Stimulated activated memory B cell treated with anti-CD40 and anti-IgM and Interleukin-4, amounts not matched to agents 10 μg/mL and 1 μg/mL and 100 μg/mL, for 72 hours (primary cell): ENCODE results near the gene USP54.

Experiments
- ATAC-seq: fragments of 150-1000 bp; cut with Tn5 transposase; 2 replicates; pipeline ENCODE4 v1.10.0; 2021
- H3K27ac Mint-ChIP-seq: one replicate; pipeline ENCODE4 v1.8.0; 2022; ENCODE audit warnings: mild to moderate bottlenecking, mixed read lengths
- H3K27me3 Mint-ChIP-seq: one replicate; pipeline ENCODE4 v1.8.0; 2022; ENCODE audit warnings: mixed read lengths
- H3K36me3 Mint-ChIP-seq: one replicate; pipeline ENCODE4 v1.8.0; 2022; ENCODE audit warnings: mixed read lengths
- H3K4me1 Mint-ChIP-seq: one replicate; pipeline ENCODE4 v1.8.0; 2022; ENCODE audit warnings: mixed read lengths
- H3K4me3 Mint-ChIP-seq: one replicate; pipeline ENCODE4 v1.8.0; 2022; ENCODE audit warnings: mild to moderate bottlenecking, moderate library complexity, mixed read lengths
- H3K9me3 Mint-ChIP-seq: one replicate; pipeline ENCODE4 v1.8.0; 2022; ENCODE audit warnings: mixed read lengths

Gene USP54

DNA sequence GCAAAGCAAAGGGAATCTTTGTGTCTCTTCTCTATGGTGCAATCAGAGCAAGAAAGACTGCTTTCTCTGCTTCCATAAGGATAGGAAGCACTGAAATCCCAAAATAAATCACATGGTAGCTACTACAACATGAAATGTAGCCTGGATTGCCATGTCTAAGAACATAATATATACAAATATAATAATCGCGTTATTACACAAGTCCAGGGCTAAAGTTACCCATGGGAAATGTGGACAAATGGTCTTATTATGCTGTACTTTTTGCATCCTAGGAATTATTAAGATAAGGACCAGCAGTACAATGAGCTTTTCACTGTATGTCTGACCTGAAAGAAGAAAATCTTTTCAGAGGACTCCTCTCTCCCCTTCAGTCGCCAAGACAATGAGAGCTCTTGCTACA is 71.8 kb downstream of the USP54 start:
- H3K4me1 Mint-ChIP-seq = no peaks in the 10 kb centered on the region
- H3K27me3 Mint-ChIP-seq = no peaks in the 10 kb centered on the region
- H3K9me3 Mint-ChIP-seq = no peaks in the 10 kb centered on the region
- H3K27ac Mint-ChIP-seq = no peak overlapping the region
- H3K36me3 Mint-ChIP-seq = peaks cover 24% of the 10 kb centered on the region
- ATAC-seq = no peak
- H3K4me3 Mint-ChIP-seq = no peak overlapping the region

- H3K9me3 Mint-ChIP-seq = no peaks in the 10 kb centered on the region
- H3K27ac Mint-ChIP-seq = no peak overlapping the region
- H3K36me3 Mint-ChIP-seq = peaks cover 16% of the 10 kb centered on the region
- H3K4me3 Mint-ChIP-seq = no peak overlapping the region
- no peak for ATAC-seq
- no peaks in the 10 kb centered on the region for H3K4me1 Mint-ChIP-seq
- no peaks in the 10 kb centered on the region for H3K27me3 Mint-ChIP-seq
Measured at GRCh38 chr10:73517166-73517888, 73.8 kb downstream of the USP54 start.

- Mint-ChIP-seq H3K27ac (no peak overlapping the region), H3K9me3 (no peaks in the 10 kb centered on the region), H3K4me3 (no peak overlapping the region), H3K27me3 (no peaks in the 10 kb centered on the region), H3K36me3 (peaks cover 3% of the 10 kb centered on the region), H3K4me1 (no peaks in the 10 kb centered on the region)
- ATAC-seq = no peak
Measured at GRCh38 chr10:73512207-73512743, 78.9 kb downstream of the USP54 start.

DNA sequence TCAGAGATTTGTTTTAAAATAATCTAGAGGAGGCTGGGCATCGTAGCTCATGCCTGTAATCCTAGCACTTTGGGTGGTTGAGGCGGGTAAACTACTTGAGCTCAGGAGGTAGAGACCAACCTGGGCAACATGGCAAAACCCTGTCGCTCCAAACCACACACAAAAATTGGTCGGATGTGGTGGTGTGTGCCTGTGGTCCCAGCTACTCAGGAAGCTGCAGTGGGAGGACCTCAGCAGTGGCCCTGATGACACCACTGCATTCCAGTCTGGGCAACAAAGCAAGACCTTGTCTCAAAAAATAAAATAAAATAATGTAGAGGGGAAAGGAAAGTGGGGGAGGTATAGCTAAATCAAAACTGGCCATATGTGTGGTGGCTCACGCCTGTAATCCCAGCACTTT is 81.4 kb downstream of the USP54 start:
- no peaks in the 10 kb centered on the region for H3K4me1 Mint-ChIP-seq
- peaks cover 6% of the 10 kb centered on the region for H3K36me3 Mint-ChIP-seq
- H3K27ac Mint-ChIP-seq = no peak overlapping the region
- H3K9me3 Mint-ChIP-seq = no peaks in the 10 kb centered on the region
- H3K4me3 Mint-ChIP-seq = no peak overlapping the region
- H3K27me3 Mint-ChIP-seq = no peaks in the 10 kb centered on the region
- ATAC-seq = no peak

DNA sequence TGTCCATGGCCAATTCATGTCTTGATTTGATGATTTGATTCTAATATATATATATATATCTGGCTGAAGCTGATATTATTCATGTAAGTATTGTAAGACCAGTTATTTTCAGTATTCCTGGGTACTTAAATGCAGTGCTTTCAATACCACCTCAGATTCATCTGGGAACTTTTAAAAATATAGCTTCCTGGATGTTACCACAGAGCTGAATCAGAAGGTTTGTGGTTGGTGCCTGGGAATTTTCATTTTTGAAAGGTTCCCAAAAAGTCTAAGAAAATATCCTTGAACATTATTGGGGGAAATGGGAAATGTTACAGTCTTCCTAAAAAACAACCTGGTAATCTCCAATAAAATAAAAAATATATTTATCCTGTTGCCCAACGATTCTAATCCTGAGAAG is 84.7 kb downstream of the USP54 start:
- Mint-ChIP-seq H3K4me1 (peaks cover 18% of the 10 kb centered on the region), H3K27ac (no peak overlapping the region), H3K27me3 (no peaks in the 10 kb centered on the region), H3K4me3 (no peak overlapping the region), H3K9me3 (no peaks in the 10 kb centered on the region), H3K36me3 (peaks cover 22% of the 10 kb centered on the region)
- no peak for ATAC-seq

DNA sequence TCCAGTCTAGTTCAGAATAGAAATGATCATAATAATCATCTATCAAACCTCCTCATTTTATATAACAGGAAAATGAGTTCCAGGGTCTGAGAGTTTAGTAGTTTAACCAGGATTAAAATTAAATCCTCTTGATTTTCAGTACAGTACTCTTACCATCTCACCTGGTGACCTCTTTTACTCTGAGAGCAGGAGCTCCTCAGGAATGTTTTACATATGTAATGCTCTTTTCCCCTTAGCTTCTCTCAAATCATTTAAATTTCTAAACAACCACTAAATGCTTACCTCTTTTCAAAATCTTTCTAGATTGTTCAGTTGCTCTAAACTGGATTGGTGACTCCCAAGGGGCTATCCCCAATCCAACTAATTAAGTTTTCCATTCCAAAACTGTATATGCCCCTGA is 85.1 kb downstream of the USP54 start:
- Mint-ChIP-seq H3K4me3 (no peak overlapping the region), H3K4me1 (peaks cover 22% of the 10 kb centered on the region), H3K9me3 (no peaks in the 10 kb centered on the region), H3K27me3 (no peaks in the 10 kb centered on the region), H3K27ac (no peak overlapping the region), H3K36me3 (peaks cover 22% of the 10 kb centered on the region)
- no peak for ATAC-seq

DNA sequence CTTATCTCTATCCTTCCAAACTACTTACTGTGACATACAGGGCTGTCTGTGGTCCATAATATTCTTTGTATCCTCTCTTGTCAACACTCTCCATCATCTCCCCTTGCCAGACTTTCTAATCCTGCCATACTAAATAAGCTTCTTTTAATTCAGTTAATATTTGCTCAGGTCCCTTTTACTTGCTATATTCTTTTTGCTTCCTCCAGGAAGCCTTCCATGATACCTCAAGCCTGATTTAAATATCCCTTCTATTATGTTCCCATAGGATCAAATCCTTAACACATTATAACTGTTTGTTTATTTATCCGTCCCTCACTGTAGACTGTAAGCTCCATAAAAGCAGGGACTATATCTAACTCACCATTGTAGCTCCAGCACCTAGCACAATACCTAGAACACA is 88.1 kb downstream of the USP54 start:
- ATAC-seq = no peak
- Mint-ChIP-seq H3K4me1 (peaks cover 30% of the 10 kb centered on the region), H3K9me3 (no peaks in the 10 kb centered on the region), H3K27ac (peak overlapping the region; percentile 76), H3K4me3 (no peak overlapping the region), H3K27me3 (no peaks in the 10 kb centered on the region), H3K36me3 (peaks cover 22% of the 10 kb centered on the region)

DNA sequence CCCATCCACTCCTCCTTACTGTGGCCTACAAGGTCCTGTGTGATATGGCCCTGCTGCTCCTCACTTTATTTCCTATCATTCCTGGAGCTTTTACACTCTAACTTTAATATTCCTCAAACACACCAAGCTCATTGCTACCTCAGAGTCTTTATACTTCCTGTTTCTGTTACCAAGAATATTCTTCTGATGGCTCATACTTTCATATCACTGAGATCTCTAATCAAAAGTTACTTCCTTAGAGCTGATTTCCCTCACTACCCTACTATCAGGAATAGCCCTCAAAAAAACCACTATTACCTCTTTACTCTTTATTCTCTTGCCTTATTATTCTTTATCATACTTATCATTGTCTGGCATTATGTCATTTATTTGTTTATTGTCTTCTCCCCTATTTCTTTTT is 89.5 kb downstream of the USP54 start:
- Mint-ChIP-seq H3K27me3 (no peaks in the 10 kb centered on the region), H3K36me3 (peaks cover 22% of the 10 kb centered on the region), H3K4me1 (peaks cover 42% of the 10 kb centered on the region), H3K4me3 (peak overlapping the region; percentile 4), H3K9me3 (no peaks in the 10 kb centered on the region), H3K27ac (peak overlapping the region; percentile 76)
- ATAC-seq = peak; percentile 62

DNA sequence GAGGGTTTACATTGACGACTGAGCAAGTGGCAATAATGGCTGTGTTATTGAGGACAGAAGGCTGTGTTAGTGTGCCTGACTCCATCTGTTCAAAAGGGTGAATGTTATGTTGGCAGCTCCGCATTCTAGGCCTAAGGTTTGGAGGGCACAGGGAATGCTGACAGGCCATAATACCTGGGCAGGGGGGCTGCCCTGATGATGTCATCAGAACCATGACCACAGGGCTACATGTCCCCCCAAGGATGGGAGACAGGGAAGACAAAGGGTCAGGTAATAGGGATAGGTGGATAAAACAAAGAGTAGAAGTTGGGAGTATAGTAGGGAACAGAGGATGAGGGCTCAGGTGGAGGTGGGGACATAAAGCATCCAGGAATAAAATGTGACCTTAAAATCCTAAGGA is 93.5 kb downstream of the USP54 start:
- Mint-ChIP-seq H3K4me3 (no peak overlapping the region), H3K27ac (no peak overlapping the region), H3K36me3 (peaks cover 5% of the 10 kb centered on the region), H3K27me3 (no peaks in the 10 kb centered on the region), H3K4me1 (peaks cover 66% of the 10 kb centered on the region), H3K9me3 (no peaks in the 10 kb centered on the region)
- no peak for ATAC-seq

DNA sequence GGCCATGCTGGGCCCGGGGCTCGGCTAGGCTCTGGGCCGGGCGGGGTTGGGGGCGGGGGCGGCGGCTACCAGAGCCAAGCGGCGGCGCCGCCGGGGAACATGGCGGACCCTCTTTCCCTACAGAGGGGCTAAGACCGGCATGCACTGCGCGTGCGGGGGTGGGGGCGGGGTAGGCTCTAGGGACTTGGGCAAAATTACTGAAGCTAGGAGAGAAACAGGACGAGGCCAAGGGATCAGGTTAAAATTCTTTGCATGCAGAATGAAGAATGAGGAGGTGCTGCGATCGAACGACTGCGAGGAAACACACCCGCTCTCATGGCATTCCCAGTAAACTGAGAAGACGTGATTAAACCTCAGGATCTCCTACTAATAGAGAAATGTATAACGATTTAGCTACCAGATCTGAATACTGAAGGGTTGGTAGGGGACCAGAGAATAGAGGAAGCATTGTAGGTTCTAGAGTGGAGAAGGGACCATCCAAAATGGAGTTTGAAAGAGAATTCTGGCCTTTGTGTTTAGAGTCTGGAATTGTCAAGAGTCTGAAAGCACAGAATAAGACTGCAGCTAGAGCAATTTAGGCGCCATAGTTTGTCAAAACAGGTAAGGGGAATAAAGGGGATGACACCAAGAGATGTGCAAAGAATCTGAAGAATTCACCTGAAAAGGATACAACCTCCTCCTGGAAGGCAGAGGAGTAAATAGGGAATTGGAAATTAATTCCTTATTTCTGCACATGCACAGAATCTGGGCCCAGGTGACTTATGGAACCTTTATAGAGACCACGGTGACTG is 95.1 kb downstream of the USP54 start, which contains the start of gene PPP3CB:
Gene PPP3CB (minus strand): TSS at position 141 of the 791 bp plus-strand sequence. CDS start 135 bp downstream, at position 6.
- no peaks in the 10 kb centered on the region for H3K9me3 Mint-ChIP-seq
- H3K27me3 Mint-ChIP-seq = no peaks in the 10 kb centered on the region
- H3K4me3 Mint-ChIP-seq = peak within 1 kb of the TSS; percentile 87
- H3K27ac Mint-ChIP-seq = peak within 1 kb of the TSS; percentile 91
- ATAC-seq = peak; percentile 88
- peaks cover 59% of the 10 kb centered on the region for H3K4me1 Mint-ChIP-seq
- peaks cover 4% of the 10 kb centered on the region for H3K36me3 Mint-ChIP-seq

DNA sequence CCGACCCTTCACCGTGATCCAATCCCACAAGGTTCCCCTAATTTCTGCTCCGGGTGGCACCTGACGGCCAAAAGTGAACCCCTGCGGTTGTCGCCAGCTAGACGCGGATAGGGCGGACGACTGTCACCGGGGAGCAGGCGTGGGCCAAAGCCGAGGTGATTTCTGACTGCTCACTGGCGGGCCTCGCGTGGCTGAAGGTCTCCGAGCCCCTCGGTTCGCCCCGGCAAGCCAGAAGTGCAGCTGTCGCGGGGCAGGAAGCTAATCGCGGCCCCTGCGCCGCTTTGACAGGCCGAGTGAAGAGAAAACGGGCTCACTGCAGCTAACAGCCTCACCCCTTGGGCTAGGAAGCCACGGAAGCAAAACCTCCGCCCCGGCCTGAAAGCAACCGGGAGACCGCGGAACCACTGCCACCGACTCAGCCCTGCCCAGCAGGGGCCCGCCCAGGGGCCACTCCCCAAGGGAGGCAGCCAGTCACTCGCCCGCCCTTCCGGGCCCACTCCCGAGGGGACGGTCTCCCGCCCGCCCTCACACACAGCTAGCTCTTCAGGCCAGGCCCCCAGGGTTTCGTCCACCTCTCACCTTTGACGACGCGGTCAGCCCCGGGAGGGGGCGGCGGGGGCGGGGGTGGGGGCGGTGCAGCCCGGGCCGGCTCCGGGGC is 95.8 kb downstream of the USP54 start:
- peaks cover 4% of the 10 kb centered on the region for H3K36me3 Mint-ChIP-seq
- H3K4me3 Mint-ChIP-seq = peak overlapping the region; percentile 87

GRCh38 chr10:73494877-73495225 is 96.3 kb downstream of the USP54 start:
- peaks cover 4% of the 10 kb centered on the region for H3K36me3 Mint-ChIP-seq
- H3K4me3 Mint-ChIP-seq = peak overlapping the region; percentile 87
- H3K27me3 Mint-ChIP-seq = no peaks in the 10 kb centered on the region
- no peaks in the 10 kb centered on the region for H3K9me3 Mint-ChIP-seq
- no peak for ATAC-seq
- peak overlapping the region; percentile 91 for H3K27ac Mint-ChIP-seq
- H3K4me1 Mint-ChIP-seq = peaks cover 56% of the 10 kb centered on the region

More for the DNA sequence above, 95.8 kb downstream of the USP54 start:
- Mint-ChIP-seq H3K27me3 (no peaks in the 10 kb centered on the region), H3K4me1 (peaks cover 51% of the 10 kb centered on the region), H3K9me3 (no peaks in the 10 kb centered on the region), H3K27ac (peak overlapping the region; percentile 91)
- peak; percentile 99 for ATAC-seq

DNA sequence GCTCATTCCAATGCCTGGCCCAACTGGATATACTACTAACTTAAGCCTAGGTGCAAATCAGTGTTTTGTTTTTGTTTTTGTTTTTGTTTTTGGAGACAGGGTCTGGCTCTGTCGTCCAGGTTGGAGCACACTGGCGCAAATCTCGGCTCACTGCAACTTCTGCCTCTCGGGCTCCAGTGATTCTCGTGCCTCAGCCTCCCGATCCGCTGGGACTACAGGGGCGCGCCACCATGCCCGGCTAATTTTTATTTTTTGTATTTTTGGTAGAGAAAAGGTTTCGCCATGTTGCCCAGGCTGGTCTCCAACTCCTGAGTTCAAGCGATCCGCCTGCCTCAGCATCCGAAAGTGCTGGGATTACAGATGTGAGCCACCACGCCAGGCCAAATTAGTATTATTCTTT is 96.9 kb downstream of the USP54 start:
- Mint-ChIP-seq H3K27me3 (no peaks in the 10 kb centered on the region), H3K36me3 (peaks cover 4% of the 10 kb centered on the region), H3K4me3 (peak overlapping the region; percentile 61), H3K27ac (peak overlapping the region; percentile 91), H3K4me1 (peaks cover 63% of the 10 kb centered on the region), H3K9me3 (no peaks in the 10 kb centered on the region)
- no peak for ATAC-seq

- H3K27me3 Mint-ChIP-seq = no peaks in the 10 kb centered on the region
- H3K4me3 Mint-ChIP-seq = peak overlapping the region; percentile 61
- no peak for ATAC-seq
- H3K9me3 Mint-ChIP-seq = no peaks in the 10 kb centered on the region
- H3K36me3 Mint-ChIP-seq = peaks cover 8% of the 10 kb centered on the region
- H3K4me1 Mint-ChIP-seq = peaks cover 67% of the 10 kb centered on the region
- H3K27ac Mint-ChIP-seq = peak overlapping the region; percentile 91
Measured at GRCh38 chr10:73493781-73494180, 97.4 kb downstream of the USP54 start.

DNA sequence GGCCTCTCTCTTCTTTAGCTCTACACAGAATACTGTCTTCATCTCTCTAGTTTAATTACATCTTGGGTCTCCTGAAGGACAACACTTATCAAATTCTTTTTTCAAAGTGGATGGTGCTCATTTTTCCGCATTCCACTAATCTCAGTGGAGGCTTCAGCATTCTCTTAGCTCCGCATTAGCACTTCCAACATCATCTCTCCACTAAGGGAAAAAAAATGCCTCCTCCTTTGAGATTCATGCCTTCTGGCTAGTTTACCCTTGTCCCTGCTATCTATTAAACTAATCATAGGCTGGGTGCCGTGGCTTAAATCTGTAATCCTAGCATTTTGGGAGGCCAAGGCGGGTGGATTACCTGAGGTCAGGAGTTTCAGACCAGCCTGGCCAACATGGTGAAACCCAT is 104.5 kb downstream of the USP54 start:
- peaks cover 46% of the 10 kb centered on the region for H3K4me1 Mint-ChIP-seq
- no peaks in the 10 kb centered on the region for H3K9me3 Mint-ChIP-seq
- H3K36me3 Mint-ChIP-seq = peaks cover 33% of the 10 kb centered on the region
- H3K27me3 Mint-ChIP-seq = no peaks in the 10 kb centered on the region
- no peak overlapping the region for H3K4me3 Mint-ChIP-seq
- no peak for ATAC-seq
- H3K27ac Mint-ChIP-seq = no peak overlapping the region
